Epithelial cell of esophagus (primary cell): ENCODE measurements around the gene NOVA2.
A peak's percentile ranks its signal among the peaks of the same experiment; 100 is the strongest.

ENCODE experiments used
- DNase-seq: peaks from one replicate; pipeline ENCODE4 v3.0.0; 2010; ENCODE audit warnings: low read depth
- H3K4me3 ChIP-seq: 2 replicates; pipeline ENCODE4 v1.5.1; 2011; ENCODE audit warnings: mild to moderate bottlenecking, low read length, control low read depth
- TF ChIP-seq, protein P1 (sequence below): IDR thresholded peaks from 2 replicates; pipeline ENCODE4 v1.5.1; 2011; ENCODE audit warnings: low read depth, mild to moderate bottlenecking, low read length, control low read depth, inconsistent platforms; ENCODE audit not compliant: insufficient read depth; ENCODE audit errors: missing control alignments

NOVA2 gene

GRCh38 chr19:45952686-45953505 is 20.8 kb downstream of the NOVA2 start:
- TF ChIP-seq, protein P1, sequence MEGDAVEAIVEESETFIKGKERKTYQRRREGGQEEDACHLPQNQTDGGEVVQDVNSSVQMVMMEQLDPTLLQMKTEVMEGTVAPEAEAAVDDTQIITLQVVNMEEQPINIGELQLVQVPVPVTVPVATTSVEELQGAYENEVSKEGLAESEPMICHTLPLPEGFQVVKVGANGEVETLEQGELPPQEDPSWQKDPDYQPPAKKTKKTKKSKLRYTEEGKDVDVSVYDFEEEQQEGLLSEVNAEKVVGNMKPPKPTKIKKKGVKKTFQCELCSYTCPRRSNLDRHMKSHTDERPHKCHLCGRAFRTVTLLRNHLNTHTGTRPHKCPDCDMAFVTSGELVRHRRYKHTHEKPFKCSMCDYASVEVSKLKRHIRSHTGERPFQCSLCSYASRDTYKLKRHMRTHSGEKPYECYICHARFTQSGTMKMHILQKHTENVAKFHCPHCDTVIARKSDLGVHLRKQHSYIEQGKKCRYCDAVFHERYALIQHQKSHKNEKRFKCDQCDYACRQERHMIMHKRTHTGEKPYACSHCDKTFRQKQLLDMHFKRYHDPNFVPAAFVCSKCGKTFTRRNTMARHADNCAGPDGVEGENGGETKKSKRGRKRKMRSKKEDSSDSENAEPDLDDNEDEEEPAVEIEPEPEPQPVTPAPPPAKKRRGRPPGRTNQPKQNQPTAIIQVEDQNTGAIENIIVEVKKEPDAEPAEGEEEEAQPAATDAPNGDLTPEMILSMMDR = no peak
- H3K4me3 ChIP-seq = no peak overlapping the region
- peak; percentile 68 for DNase-seq

- H3K4me3 ChIP-seq = no peak overlapping the region
- TF ChIP-seq, protein P1 = no peak
Observed at GRCh38 chr19:45952341-45952685, 21.4 kb downstream of the NOVA2 start.

DNA sequence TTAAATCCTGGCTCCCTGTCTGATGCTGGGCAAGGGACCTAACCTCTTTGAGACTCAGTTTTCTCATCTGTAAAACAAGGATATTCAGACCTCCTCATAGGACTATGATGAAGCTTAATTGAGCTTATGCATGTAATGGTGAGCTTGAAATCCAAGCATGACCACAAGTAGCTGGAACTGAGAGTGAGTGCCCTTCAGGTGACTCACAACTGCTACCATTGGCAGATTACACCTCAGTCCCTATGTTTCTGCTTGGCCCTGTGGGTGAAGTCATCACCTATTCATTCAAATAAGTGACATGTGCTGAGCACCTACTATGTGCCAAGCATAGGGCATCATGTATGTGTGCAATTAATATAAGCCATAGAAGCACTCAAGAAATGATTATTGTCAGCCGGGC is 25.7 kb downstream of the NOVA2 start:
- TF ChIP-seq, protein P1 = no peak
- no peak overlapping the region for H3K4me3 ChIP-seq
- peak; percentile 64 for DNase-seq

More at GRCh38 chr19:45952341-45952685, 21.4 kb downstream of the NOVA2 start:
- no peak for DNase-seq

GRCh38 chr19:45940515-45940805 is 33.2 kb downstream of the NOVA2 start:
- DNase-seq = no peak
- TF ChIP-seq, protein P1 = no peak
- no peak overlapping the region for H3K4me3 ChIP-seq

DNA sequence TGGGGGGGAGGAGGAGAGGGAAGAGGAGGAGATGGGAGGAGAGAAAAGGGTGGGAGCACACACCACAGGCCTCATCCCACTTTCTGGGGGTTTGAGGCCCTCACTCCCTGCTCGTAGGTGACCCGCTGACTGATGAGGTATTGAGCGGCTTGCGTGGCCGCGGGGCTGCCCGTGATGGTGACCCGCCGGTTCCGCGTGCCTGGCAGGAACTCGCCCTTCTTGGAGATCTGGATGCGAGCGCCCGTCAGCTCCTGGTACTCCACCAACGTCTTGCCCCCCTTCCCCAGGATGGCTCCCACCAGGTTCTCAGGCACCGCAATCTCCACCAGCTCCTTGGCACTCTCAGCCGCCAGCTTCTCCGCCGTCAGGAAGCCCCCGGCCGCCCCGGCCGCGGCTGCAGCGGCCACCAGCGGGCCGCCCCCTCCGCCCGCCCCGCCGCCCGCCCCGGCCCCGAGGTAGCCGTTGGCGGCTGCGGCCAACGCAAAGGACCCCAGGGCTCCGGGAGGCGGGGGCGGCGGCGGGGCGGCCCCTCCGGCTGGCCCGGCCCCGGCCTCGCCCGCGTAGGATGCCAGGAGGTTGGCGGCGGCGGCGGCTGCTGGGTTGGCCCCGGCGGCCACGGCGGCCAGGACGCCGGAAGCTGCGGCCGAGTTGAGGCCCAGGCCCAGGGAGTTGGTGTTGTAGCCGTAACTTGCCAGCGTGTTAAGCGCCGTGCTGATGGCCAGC is 33.7 kb downstream of the NOVA2 start:
- TF ChIP-seq, protein P1 = no peak

GRCh38 chr19:45938733-45939319 is 34.8 kb downstream of the NOVA2 start:
- no peak for DNase-seq
- TF ChIP-seq, protein P1 = no peak
- H3K4me3 ChIP-seq = no peak overlapping the region

More for the DNA sequence above, 33.7 kb downstream of the NOVA2 start:
- no peak overlapping the region for H3K4me3 ChIP-seq
- DNase-seq = no peak

DNA sequence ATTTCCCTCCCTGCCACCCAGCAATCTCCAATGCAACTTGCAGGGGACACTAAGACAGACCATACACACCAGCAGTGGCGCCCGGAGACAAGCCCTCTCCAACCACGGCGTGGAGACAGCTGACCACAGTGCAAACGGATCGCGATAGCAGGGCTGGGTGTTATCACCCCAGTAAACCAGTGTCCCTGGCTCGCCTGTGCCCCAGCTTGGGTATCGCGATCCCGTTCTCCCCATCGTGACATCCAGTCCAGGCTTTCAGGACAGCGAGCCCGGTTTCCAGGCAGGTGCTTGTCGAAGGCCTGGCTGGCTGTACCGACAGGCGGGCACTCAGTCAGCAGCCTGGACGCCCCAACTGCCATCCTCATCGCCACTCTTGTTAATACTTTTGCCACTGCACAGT is 38.4 kb downstream of the NOVA2 start:
- DNase-seq = no peak
- no peak overlapping the region for H3K4me3 ChIP-seq
- TF ChIP-seq, protein P1 = no peak
